GM11168 (cell line): ENCODE results near the gene ITPR2.
"Not testable (repeated sequence)": the region's sequence is repeated elsewhere in the genome, so short reads cannot be mapped to it uniquely, and the experiment has no call there.

Experiments used
- in situ Hi-C: fragments of 300-500 bp; cut with MboI; formaldehyde crosslinking; loops from one replicate; pipeline ENCODE4 v1.12.0; 2022; ENCODE audit warnings: low sequenced_read_pairs; ENCODE audit not compliant: unreplicated experiment

The ITPR2 gene

DNA sequence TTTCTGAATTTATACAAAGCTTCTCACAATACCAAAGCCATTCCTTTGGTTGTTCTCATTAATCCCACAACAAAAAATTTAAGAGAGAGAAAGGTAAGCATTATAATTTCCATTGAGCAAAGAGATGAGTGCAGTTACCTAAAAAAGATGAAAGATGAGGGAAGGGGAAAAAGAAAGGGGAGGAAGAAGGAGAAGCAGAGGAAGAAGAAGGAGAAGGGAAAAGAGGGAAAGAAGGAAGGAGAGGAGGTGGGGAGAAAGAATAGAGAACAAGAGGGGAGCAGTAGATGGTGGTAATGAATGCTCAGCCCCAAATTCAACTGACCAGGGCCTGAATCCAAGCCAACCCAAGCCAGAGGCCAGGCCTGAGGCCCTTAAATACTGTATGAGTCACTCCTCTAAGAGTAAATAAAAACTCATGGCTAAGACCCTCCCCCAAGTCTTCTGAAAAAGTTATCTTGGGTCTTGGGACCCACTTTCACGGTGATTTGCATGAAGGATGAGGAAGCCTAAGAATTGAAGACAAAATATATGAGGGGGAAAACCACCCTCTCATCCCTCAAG is 144.6 kb downstream of the ITPR2 start:
- in situ Hi-C loops: no loop called here

- in situ Hi-C loops: no loop called here
Measured at GRCh38 chr12:26686408-26686807, 146.6 kb downstream of the ITPR2 start.

- in situ Hi-C loops: no loop called here
Measured at GRCh38 chr12:26684101-26684500, 148.9 kb downstream of the ITPR2 start.

DNA sequence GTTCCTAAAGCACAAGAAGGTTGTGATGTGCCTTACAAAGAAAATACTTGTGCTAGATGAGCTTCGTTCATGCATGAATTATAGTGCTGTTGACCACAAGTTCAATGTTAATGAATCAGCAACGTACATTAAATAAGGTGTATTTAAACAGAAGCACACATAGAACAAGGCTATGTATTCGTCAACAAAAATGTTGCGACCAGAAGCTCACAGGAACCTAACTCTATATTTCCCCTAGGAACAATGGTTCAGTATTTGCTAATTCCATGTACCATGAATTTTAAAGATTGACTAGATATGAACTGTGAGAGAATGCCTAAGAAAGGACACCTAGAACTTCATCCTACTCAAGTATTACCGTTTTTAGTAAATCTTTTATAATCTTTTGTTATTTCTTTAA is 149.6 kb downstream of the ITPR2 start:
- in situ Hi-C loops: no loop called here

GRCh38 chr12:26680727-26681455 is 152.1 kb downstream of the ITPR2 start:
- in situ Hi-C loops: no loop called here

DNA sequence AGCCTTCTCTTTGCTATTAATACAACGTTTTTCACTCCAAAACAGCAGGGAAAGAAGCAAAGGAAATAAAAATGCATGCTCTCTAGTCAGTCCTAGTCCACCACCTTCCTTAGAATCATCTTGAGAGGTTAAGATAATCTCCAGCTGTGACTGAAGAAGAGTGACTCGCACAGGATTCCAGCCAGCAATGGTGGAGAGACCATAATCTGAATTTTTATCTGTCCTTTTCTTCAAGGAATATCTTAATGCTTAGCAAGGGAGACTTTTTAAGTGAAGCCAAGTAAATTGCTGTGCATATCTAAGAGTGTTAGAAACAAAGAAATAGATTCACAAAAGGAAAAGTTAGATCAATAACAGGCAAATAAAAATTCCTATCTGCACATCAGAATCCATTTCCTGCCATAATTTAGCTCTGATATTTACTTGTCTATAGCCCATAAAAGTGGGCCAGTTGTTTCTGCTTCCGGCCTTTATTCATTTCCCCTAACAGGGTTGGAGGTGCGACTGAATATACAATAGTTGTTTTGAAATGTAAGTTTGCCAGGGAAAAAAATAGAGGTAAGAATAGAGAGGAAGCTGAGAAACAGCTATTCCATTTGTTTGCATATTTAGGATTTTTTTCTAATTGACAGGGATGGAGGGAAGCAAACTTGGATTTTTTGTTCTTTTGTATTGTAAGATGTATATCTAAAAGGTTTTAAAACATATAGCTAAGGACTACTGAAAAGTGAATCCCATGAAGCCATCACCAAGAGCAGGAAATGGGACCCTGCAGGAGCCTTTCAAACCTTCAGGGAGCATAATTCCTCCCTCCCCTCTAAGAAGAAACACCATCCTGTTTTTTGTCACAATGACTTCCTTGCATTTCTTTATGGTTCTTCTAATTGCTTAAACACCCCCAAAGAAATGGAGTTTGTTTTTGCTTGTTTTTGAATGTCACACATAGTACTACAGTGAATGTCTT is 154.0 kb downstream of the ITPR2 start:
- in situ Hi-C loops: no loop called here

DNA sequence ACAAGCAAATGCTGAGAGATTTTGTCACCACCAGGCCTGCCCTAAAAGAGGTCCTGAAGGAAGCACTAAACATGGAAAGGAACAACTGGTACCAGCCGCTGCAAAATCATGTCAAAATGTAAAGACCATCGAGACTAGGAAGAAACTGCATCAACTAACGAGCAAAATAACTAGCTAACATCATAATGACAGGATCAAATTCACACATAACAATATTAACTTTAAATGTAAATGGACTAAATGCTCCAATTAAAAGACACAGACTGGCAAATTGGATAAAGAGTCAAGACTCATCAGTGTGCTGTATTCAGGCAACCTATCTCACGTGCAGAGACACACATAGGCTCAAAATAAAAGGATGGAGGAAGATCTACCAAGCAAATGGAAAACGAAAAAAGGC is 161.5 kb downstream of the ITPR2 start:
- in situ Hi-C loops: not testable (repeated sequence)

GRCh38 chr12:26668847-26669246 is 164.1 kb downstream of the ITPR2 start:
- in situ Hi-C loops: no loop called here

DNA sequence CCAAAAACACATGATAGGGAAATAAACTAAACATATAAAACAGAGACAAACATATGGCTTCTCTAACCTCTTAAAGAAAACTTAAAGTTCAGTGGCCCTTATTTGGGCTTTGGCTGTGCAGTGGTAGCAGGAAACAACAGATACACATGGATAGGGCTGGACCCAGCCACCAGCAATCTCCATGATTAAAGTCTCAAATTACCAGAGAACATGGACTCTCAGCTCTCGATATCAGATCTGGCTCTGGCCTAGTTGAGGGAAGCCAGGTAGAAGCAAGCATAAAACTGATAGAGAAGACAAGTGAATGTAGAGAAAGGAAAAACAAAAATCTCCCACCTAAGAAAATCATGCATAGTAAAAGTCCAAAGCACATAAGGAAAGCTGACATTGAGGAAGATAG is 164.8 kb downstream of the ITPR2 start:
- in situ Hi-C loops: no loop called here

GRCh38 chr12:26666286-26666685 is 166.7 kb downstream of the ITPR2 start:
- in situ Hi-C loops: no loop called here

- in situ Hi-C loops: no loop called here
Measured at GRCh38 chr12:26661399-26661798, 171.6 kb downstream of the ITPR2 start.

DNA sequence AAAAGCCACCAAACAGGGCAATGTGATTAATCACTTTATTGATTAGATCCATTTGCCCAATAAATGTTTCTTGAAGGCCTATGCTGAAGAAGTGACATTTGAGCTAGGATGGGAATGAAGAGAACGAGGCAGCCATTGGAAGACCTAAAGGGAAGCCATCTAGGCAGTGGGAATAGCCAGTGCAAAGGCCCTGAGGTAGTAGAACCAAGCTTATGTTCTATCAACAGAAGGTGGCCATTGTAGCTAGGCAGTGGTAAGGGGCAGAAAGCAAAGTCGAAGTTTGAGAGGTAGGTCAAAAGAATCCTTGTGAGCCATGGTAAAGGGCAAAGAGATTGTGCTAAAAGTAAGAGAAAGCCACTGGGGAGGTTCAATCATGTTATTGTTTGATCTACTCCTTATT is 173.1 kb downstream of the ITPR2 start:
- in situ Hi-C loops: no loop called here

- in situ Hi-C loops: no loop called here
Measured at GRCh38 chr12:26658991-26659390, 174.0 kb downstream of the ITPR2 start.

GRCh38 chr12:26654623-26655022 is 178.4 kb downstream of the ITPR2 start:
- in situ Hi-C loops: no loop called here

- in situ Hi-C loops: no loop called here
Measured at GRCh38 chr12:26651566-26652188, 181.3 kb downstream of the ITPR2 start.

- in situ Hi-C loops: no loop called here
Measured at GRCh38 chr12:26651036-26651435, 182.0 kb downstream of the ITPR2 start.

- in situ Hi-C loops: no loop called here
Measured at GRCh38 chr12:26648999-26649398, 184.0 kb downstream of the ITPR2 start.

DNA sequence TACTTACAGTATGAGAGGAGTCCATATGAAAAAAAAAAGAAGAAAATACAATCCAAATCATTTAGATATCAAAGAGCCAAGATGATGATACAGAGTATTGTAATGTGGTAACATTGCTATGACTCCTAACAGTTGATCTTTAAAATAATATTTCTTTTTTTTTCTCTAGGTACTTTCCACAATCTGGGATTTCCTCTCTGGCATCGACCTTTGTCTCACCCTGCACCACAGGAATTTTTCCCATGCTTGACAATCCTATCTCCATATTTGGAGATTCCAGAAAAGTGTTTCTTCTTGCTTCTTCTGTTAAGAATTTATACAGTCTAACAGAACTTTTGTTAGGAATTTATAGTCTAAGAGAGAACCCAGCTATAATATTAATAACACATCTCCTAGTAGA is 184.4 kb downstream of the ITPR2 start:
- in situ Hi-C loops: no loop called here

DNA sequence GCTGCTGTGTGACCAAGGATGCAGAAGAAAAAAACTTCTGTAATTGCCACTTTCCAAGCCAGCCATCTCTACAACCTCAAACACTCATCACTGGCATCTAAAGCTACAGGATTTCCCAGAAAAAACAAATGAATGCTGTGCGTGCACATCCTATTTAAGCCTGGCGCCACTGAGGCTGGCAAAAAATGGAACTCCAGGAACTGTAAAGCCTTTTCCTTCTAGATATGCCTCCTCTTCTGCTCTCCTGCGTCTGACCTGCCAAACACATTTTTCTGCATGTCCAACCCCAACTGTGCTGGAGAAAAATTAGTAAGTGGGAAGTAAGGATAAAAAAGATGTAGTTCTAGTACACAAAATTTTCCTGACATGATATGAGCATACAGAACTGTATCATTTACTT is 184.9 kb downstream of the ITPR2 start:
- in situ Hi-C loops: no loop called here

GRCh38 chr12:26647088-26647487 is 185.9 kb downstream of the ITPR2 start:
- in situ Hi-C loops: no loop called here

DNA sequence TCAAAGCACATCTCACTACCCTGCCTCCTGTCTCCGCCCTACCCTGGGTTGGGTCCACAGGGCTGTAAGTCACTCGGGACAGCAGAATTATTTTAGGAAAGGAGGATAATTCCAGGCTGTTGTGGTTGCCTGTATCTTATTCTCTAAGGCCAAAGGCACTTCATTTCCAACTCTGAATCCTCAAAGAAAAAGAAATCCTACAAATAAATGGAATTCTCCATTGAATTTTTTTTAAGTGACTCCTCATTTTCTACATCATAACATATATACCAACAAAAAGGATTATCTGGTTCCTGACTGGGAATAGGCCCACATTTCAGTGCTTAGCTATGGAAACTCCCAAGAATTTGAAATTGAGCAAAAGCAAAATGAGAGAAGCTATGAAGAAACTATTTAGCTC is 186.4 kb downstream of the ITPR2 start:
- in situ Hi-C loops: no loop called here
